ENCODE results near the gene SLC7A1. TPM values are rescaled to one million over a fixed set of nuclear protein-coding genes. Genes with fewer than 3 reads are reported as not detected.

The SLC7A1 gene
- total and polyA plus RNA-seq, 2 experiments from 2014 or later = 23.0 to 74.7 TPM

- Histone ChIP-seq H3K36me3 (ENCODE audit: insufficient read depth) (no peaks in the 10 kb centered on the region), H4K20me1 (replicated peaks; ENCODE audit: insufficient read depth) (peaks cover 14% of the 10 kb centered on the region; the same call in 1 of the 2 replicates), H3K4me1 (ENCODE audit: insufficient read depth) (no peaks in the 10 kb centered on the region), H3K4me2 (no peak overlapping the region), H3F3A (replicated peaks; ENCODE audit: low read depth) (no peaks in the 10 kb centered on the region; the same call in 1 of the 2 replicates), H2AFZ (no peak overlapping the region), H3K4me3 (no peak overlapping the region), H3K27ac (ENCODE audit: low read depth) (peak overlapping the region; percentile 32; the same call in 1 of the 2 replicates), H3K79me2 (replicated peaks; ENCODE audit: insufficient read depth) (no peaks in the 10 kb centered on the region), H3K27me3 (ENCODE audit: insufficient read depth) (no peaks in the 10 kb centered on the region), H3K9me2 (ENCODE audit: insufficient read depth) (no peaks in the 10 kb centered on the region)
- peaks cover 2% of the 10 kb centered on the region; the same call in 2 of the 3 replicates for H3K4me1 Mint-ChIP-seq
- peak; percentile 18 for ATAC-seq
- peaks cover 34% of the 10 kb centered on the region for H3K36me3 Mint-ChIP-seq (ENCODE audit: low read depth)
- DNase-seq (ENCODE audit: low spot score) = no peak
- H3K27me3 Mint-ChIP-seq (ENCODE audit: insufficient read depth, low read depth, poor library complexity) = peaks cover 42% of the 10 kb centered on the region
- H3K9me3 Mint-ChIP-seq = no peaks in the 10 kb centered on the region
- TF ChIP-seq POLR2AphosphoS5 (IDR thresholded peaks at IDR 0.05; ENCODE audit: low read depth) = no peak
- no peak for TF ChIP-seq ZNF462 (CRISPR knock-in tag; IDR thresholded peaks at IDR 0.05)
- H3K4me3 Mint-ChIP-seq = no peak overlapping the region
- H3K27ac Mint-ChIP-seq = peak overlapping the region; percentile 32; the same call in 1 of the 2 replicates
These were observed 86.6 kb downstream of the SLC7A1 start for GRCh38 chr13:29508876-29509252.

GRCh38 chr13:29508130-29508875, 87.2 kb downstream of the SLC7A1 start:
- Histone ChIP-seq H3K4me3 (no peak overlapping the region), H3F3A (replicated peaks; ENCODE audit: low read depth) (no peaks in the 10 kb centered on the region; the same call in 1 of the 2 replicates), H3K9me2 (ENCODE audit: insufficient read depth) (no peaks in the 10 kb centered on the region), H3K79me2 (replicated peaks; ENCODE audit: insufficient read depth) (no peaks in the 10 kb centered on the region), H3K4me2 (no peak overlapping the region), H4K20me1 (replicated peaks; ENCODE audit: insufficient read depth) (peaks cover 14% of the 10 kb centered on the region; the same call in 1 of the 2 replicates), H3K27ac (ENCODE audit: low read depth) (no peak overlapping the region), H3K27me3 (ENCODE audit: insufficient read depth) (no peaks in the 10 kb centered on the region), H3K4me1 (ENCODE audit: insufficient read depth) (no peaks in the 10 kb centered on the region), H2AFZ (no peak overlapping the region), H3K36me3 (ENCODE audit: insufficient read depth) (no peaks in the 10 kb centered on the region)
- Mint-ChIP-seq H3K36me3 (ENCODE audit: low read depth) (peaks cover 28% of the 10 kb centered on the region), H3K4me3 (no peak overlapping the region), H3K4me1 (peaks cover 2% of the 10 kb centered on the region), H3K27me3 (ENCODE audit: insufficient read depth, low read depth, poor library complexity) (peaks cover 41% of the 10 kb centered on the region), H3K9me3 (no peaks in the 10 kb centered on the region), H3K27ac (no peak overlapping the region)
- ATAC-seq = peak; percentile 86
- TF ChIP-seq CTCF (conservative IDR thresholded peaks at IDR 0.05; ENCODE audit: low read depth in 2 of 2) (peak; percentile 91 to 97), POLR2AphosphoS5 (IDR thresholded peaks at IDR 0.05; ENCODE audit: low read depth) (peak; percentile 33), ETS1 (IDR thresholded peaks at IDR 0.05) (no peak)
- DNase-seq (ENCODE audit: low spot score) = peak; percentile 89
